ENCODE results near the gene UFM1.

DNA sequence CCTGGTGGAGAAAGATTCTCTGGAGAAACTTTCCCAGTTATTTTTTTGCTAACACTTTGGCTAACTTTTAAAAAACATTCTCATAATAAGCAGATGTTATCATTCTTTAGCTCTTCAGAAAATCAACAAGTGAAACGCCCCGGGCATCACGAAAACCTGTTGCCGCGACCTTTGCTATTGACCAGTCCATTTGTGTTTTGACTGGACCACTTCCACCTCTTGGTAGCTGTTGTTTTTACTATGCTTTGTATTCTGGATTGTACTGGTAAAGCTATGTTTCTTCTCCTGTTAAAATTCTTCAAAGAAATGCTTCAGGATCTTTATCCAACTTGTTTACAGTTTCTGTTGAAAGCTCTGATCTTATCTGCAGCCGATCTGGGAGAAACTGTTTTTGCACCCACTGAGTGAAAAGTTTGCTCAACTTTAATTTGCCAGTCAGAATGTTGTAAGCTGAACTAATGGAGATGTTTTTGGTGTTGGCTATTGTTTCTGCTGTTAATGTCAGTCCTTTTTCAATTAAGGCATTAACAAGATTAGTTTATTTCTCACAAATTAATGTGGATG is 23.3 kb downstream of the UFM1 start:
- TF ChIP-seq, protein P1, sequence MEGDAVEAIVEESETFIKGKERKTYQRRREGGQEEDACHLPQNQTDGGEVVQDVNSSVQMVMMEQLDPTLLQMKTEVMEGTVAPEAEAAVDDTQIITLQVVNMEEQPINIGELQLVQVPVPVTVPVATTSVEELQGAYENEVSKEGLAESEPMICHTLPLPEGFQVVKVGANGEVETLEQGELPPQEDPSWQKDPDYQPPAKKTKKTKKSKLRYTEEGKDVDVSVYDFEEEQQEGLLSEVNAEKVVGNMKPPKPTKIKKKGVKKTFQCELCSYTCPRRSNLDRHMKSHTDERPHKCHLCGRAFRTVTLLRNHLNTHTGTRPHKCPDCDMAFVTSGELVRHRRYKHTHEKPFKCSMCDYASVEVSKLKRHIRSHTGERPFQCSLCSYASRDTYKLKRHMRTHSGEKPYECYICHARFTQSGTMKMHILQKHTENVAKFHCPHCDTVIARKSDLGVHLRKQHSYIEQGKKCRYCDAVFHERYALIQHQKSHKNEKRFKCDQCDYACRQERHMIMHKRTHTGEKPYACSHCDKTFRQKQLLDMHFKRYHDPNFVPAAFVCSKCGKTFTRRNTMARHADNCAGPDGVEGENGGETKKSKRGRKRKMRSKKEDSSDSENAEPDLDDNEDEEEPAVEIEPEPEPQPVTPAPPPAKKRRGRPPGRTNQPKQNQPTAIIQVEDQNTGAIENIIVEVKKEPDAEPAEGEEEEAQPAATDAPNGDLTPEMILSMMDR (IDR thresholded peaks at IDR 0.05): no peak
- TF ChIP-seq EZH2 (IDR thresholded peaks at IDR 0.05): no peak
